Activated CD8-positive, alpha-beta T cell treated with anti-CD3 and anti-CD28 coated beads for 36 hours (primary cell): ENCODE data around the gene POLR1E. TPM values are rescaled to one million over a fixed set of nuclear protein-coding genes. Genes with fewer than 3 reads are reported as not detected.
"Not testable (repeated sequence)": the region's sequence is repeated elsewhere in the genome, so short reads cannot be mapped to it uniquely, and the experiment has no call there.

Source experiments
- ATAC-seq: fragments of 200-7000 bp; cut with Tn5 transposase; one replicate; pipeline ENCODE4 v1.10.0; 2021; ENCODE audit warnings: mild to moderate bottlenecking, moderate library complexity
- CTCF ChIA-PET: fragments of 350-600 bp; sonication (Branson Sonifier 250); formaldehyde crosslinking; loops from one replicate; lab custom pipeline; 2021; ENCODE audit warnings: antibody characterized with exemption; lab: Charles Lee
- POLR2A ChIA-PET: fragments of 350-600 bp; sonication (Branson Sonifier 250); formaldehyde crosslinking; loops from one replicate; lab custom pipeline; 2021; ENCODE audit warnings: antibody characterized with exemption; lab: Charles Lee
- DNase-seq: peaks from one replicate; pipeline ENCODE4 v3.0.0-alpha.2; 2020
- H3K27ac Mint-ChIP-seq: one replicate; pipeline ENCODE4 v1.8.0; 2021; ENCODE audit warnings: mild to moderate bottlenecking, mixed read lengths
- H3K27me3 Mint-ChIP-seq: one replicate; pipeline ENCODE4 v1.8.0; 2021; ENCODE audit warnings: mixed read lengths
- H3K36me3 Mint-ChIP-seq: one replicate; pipeline ENCODE4 v1.8.0; 2021; ENCODE audit warnings: low read depth, mixed read lengths
- H3K4me1 Mint-ChIP-seq: one replicate; pipeline ENCODE4 v1.8.0; 2021; ENCODE audit warnings: low read depth, mixed read lengths
- H3K4me3 Mint-ChIP-seq: one replicate; pipeline ENCODE4 v1.8.0; 2021; ENCODE audit warnings: mild to moderate bottlenecking, moderate library complexity, mixed read lengths
- H3K9me3 Mint-ChIP-seq: one replicate; pipeline ENCODE4 v1.8.0; 2021; ENCODE audit warnings: mixed read lengths
- intact Hi-C: fragments of 100-400 bp; cut with micrococcal nuclease; formaldehyde crosslinking; loops from one replicate; pipeline ENCODE4 v1.10.0; 2022
- total RNA-seq, 2 experiments: library from RNA; stranded (reverse); gene quantifications; one replicate each; pipeline ENCODE4 v1.2.3, GENCODE V29; 2021
- TF ChIP-seq, protein P1 (sequence below): fragments of 200-600 bp; IDR thresholded peaks from one replicate; pipeline ENCODE4 v1.8.0; 2022; ENCODE audit warnings: antibody characterized with exemption, mild to moderate bottlenecking

The POLR1E gene
- total RNA-seq, 2 experiments from 2014 or later: 66.9 to 70.5 TPM

- no peak for ATAC-seq
- peaks cover 18% of the 10 kb centered on the region for H3K36me3 Mint-ChIP-seq
- ChIA-PET CTCF (interaction anchor here (1.3 kb wide), 2 partner anchors 41 to 57 kb away, joined by 3 read pairs; no protein-coding TSS in a partner anchor), POLR2A (interaction anchor here (0.7 to 3.0 kb wide), 4 partner anchors 9 to 436 kb away, joined by 3 to 13 read pairs (median 3); partner anchors contain the start of gene POLR1E)
- H3K9me3 Mint-ChIP-seq: no peaks in the 10 kb centered on the region
- intact Hi-C loops: loop anchor here (10.0 kb wide), 1 partner anchor 49 kb away; no protein-coding TSS in a partner anchor
- peaks cover 33% of the 10 kb centered on the region for H3K4me1 Mint-ChIP-seq
- no peak for DNase-seq
- TF ChIP-seq, protein P1, sequence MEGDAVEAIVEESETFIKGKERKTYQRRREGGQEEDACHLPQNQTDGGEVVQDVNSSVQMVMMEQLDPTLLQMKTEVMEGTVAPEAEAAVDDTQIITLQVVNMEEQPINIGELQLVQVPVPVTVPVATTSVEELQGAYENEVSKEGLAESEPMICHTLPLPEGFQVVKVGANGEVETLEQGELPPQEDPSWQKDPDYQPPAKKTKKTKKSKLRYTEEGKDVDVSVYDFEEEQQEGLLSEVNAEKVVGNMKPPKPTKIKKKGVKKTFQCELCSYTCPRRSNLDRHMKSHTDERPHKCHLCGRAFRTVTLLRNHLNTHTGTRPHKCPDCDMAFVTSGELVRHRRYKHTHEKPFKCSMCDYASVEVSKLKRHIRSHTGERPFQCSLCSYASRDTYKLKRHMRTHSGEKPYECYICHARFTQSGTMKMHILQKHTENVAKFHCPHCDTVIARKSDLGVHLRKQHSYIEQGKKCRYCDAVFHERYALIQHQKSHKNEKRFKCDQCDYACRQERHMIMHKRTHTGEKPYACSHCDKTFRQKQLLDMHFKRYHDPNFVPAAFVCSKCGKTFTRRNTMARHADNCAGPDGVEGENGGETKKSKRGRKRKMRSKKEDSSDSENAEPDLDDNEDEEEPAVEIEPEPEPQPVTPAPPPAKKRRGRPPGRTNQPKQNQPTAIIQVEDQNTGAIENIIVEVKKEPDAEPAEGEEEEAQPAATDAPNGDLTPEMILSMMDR: no peak
- H3K4me3 Mint-ChIP-seq: peak overlapping the region; percentile 97
- H3K27me3 Mint-ChIP-seq: no peaks in the 10 kb centered on the region
- H3K27ac Mint-ChIP-seq: peak overlapping the region; percentile 98
These were observed 21.7 kb upstream of the POLR1E start for GRCh38 chr9:37464006-37464405.

DNA sequence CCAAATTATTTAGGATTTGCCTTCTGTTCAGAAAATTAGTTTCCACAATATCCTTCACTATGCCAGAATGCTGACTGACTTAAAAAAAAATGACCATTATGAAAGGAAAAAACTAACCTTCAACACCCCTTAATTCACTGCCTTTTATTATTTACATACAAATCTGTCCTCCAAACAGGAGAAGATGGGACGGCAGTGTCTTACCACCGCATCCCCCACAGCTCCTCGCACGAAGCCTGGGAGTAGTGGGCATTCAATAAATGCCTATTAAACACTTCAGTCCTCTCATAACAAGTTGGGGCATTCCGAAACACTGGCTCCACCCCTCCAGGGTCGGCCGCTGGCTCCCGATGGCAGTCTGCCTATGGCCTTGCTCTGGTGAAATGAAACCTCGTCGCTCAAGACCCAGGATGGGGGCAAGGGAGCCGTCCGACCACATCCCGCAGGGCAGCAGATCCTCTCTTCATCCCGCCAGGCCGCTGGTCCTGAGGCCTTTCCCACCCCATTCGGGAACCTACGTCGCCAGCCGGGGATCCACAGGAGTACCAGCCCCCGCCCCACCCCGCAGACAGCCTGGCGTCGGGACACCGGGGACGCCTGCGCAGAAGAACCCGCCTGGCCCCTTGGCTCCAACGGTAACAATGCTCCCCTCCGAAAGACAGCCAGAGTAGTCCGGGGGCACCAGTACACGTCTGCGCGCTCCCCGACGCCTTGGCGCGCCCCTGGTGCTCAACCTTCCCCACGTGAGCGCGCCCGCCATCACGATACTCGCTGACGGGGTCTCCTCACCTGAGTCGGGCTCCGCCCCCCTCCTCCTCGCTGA lies 21.1 kb upstream of the POLR1E start:
- ChIA-PET CTCF (interaction anchor here (1.3 to 1.5 kb wide), 3 partner anchors 21 to 58 kb away, joined by 3 to 6 read pairs (median 3); partner anchors contain the start of gene POLR1E), POLR2A (interaction anchor here (0.7 to 3.0 kb wide), 7 partner anchors 9 to 436 kb away, joined by 3 to 42 read pairs (median 6); partner anchors contain the start of gene POLR1E)
- Mint-ChIP-seq H3K27me3 (no peaks in the 10 kb centered on the region), H3K9me3 (no peaks in the 10 kb centered on the region), H3K27ac (peak overlapping the region; percentile 98), H3K4me1 (peaks cover 31% of the 10 kb centered on the region), H3K4me3 (peak overlapping the region; percentile 97), H3K36me3 (peaks cover 18% of the 10 kb centered on the region)
- DNase-seq: peak; percentile 94
- TF ChIP-seq, protein P1: no peak
- ATAC-seq: peak; percentile 65
- intact Hi-C loops: loop anchor here (10.0 kb wide), 1 partner anchor 50 kb away; no protein-coding TSS in a partner anchor

DNA sequence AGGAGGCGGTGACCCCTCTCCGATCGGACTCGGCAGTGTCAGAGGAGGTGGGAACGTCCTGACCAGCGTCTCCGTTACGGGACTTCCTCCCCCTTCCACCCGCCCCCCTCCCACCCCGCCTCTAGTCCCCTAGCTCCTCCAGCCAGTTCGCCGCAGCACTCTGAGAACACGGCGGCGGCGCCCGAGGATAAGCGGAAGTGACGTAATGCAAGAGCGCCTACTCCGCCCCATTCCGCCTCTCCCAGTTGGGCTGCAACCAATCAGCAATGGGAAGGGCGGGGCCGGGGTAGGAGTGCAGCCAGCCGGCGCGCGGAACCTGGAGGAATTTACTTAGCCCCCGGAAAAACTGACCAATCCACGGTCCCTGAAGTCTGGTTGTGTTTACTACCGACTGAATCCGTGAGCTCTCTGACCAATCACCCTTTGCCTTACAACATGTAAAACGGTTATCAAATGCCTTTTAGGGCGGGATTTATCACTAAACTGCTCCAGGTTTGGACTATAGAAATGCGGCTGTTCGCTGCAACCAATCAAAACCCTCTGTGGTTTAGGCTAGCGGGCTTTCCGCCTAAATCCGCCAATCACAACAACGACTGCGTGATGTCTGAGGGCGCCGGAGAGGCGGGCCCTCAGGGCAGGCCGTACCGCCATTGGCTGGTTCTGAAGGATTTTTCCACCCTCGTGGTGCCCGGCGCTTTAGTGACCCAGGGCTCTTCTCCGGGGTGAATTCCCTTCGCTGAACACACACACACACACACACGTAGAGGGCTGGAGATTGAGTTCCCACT lies 20.3 kb upstream of the POLR1E start, which contains the start of gene ZBTB5:
TSS of gene ZBTB5 (minus strand) at position 202 of the 788 bp plus-strand sequence. CDS start 22,899 bp downstream, outside the sequence.
- POLR2A ChIA-PET: interaction anchor here (1.0 to 2.5 kb wide), 12 partner anchors 10 to 320 kb away, joined by 3 to 42 read pairs (median 4); partner anchors contain the start of genes EXOSC3, POLR1E and TOMM5
- Mint-ChIP-seq H3K4me3 (peak within 1 kb of the TSS; percentile 97), H3K9me3 (no peaks in the 10 kb centered on the region), H3K27ac (peak within 1 kb of the TSS; percentile 98), H3K36me3 (peaks cover 18% of the 10 kb centered on the region), H3K27me3 (no peaks in the 10 kb centered on the region), H3K4me1 (peaks cover 31% of the 10 kb centered on the region)
- ATAC-seq (peak; percentile 79), DNase-seq (peak; percentile 100)
- TF ChIP-seq, protein P1: no peak
- intact Hi-C loops: loop anchor here (2.0 to 10.0 kb wide), 2 partner anchors 17 to 51 kb away; no protein-coding TSS in a partner anchor
- CTCF ChIA-PET: interaction anchor here (1.3 to 1.7 kb wide), 3 partner anchors 15 to 59 kb away, joined by 3 to 6 read pairs (median 5); partner anchors contain the start of gene POLR1E

GRCh38 chr9:37466037-37466709 lies 19.6 kb upstream of the POLR1E start:
- Mint-ChIP-seq H3K4me3 (peak overlapping the region; percentile 97), H3K9me3 (no peaks in the 10 kb centered on the region), H3K27ac (peak overlapping the region; percentile 98), H3K4me1 (peaks cover 26% of the 10 kb centered on the region), H3K27me3 (no peaks in the 10 kb centered on the region), H3K36me3 (peaks cover 17% of the 10 kb centered on the region)
- TF ChIP-seq, protein P1: no peak
- ChIA-PET POLR2A (interaction anchor here (0.8 to 2.5 kb wide), 13 partner anchors 9 to 319 kb away, joined by 3 to 42 read pairs (median 4); partner anchors contain the start of genes EXOSC3, POLR1E and TOMM5), CTCF (interaction anchor here (1.5 to 1.7 kb wide), 2 partner anchors 15 to 19 kb away, joined by 5 to 6 read pairs; partner anchors contain the start of gene POLR1E)
- intact Hi-C loops: loop anchor here (2.0 to 10.0 kb wide), 2 partner anchors 17 to 51 kb away; no protein-coding TSS in a partner anchor
- DNase-seq: peak; percentile 38
- peak; percentile 3 for ATAC-seq

- Mint-ChIP-seq H3K4me1 (peaks cover 26% of the 10 kb centered on the region), H3K36me3 (peaks cover 11% of the 10 kb centered on the region)
- H3K9me3 Mint-ChIP-seq, POLR2A ChIA-PET, H3K27ac Mint-ChIP-seq, H3K27me3 Mint-ChIP-seq, H3K4me3 Mint-ChIP-seq, DNase-seq, ATAC-seq, CTCF ChIA-PET: not testable (repeated sequence)
- intact Hi-C loops: loop anchor here (2.0 to 10.0 kb wide), 2 partner anchors 15 to 53 kb away; no protein-coding TSS in a partner anchor
These were observed 18.2 kb upstream of the POLR1E start for GRCh38 chr9:37467530-37467929.
